ENCODE data around the gene AARS1.
"Not testable (repeated sequence)": the region's sequence is repeated elsewhere in the genome, so short reads cannot be mapped to it uniquely, and the experiment has no call there.

AARS1 gene

GRCh38 chr16:70270176-70270575 is 19.1 kb downstream of the AARS1 start:
- no peak for DNase-seq

- DNase-seq = no peak
These were observed 19.8 kb downstream of the AARS1 start for GRCh38 chr16:70269471-70269870.

GRCh38 chr16:70267922-70268321 is 21.4 kb downstream of the AARS1 start:
- DNase-seq = not testable (repeated sequence)

- no peak for DNase-seq
These were observed 21.8 kb downstream of the AARS1 start for GRCh38 chr16:70267516-70267915.

- DNase-seq = not testable (repeated sequence)
These were observed 29.4 kb downstream of the AARS1 start for GRCh38 chr16:70259903-70260302.

- DNase-seq = no peak
These were observed 30.4 kb downstream of the AARS1 start for GRCh38 chr16:70258946-70259345.

GRCh38 chr16:70258065-70258464 is 31.2 kb downstream of the AARS1 start:
- DNase-seq = no peak

GRCh38 chr16:70257391-70257790 is 31.9 kb downstream of the AARS1 start:
- no peak for DNase-seq

GRCh38 chr16:70255574-70255973 is 33.7 kb downstream of the AARS1 start:
- DNase-seq = no peak

- no peak for DNase-seq
These were observed 34.4 kb downstream of the AARS1 start for GRCh38 chr16:70254965-70255286.

- no peak for DNase-seq
These were observed 34.9 kb downstream of the AARS1 start for GRCh38 chr16:70254180-70254964.

- no peak for DNase-seq
These were observed 35.8 kb downstream of the AARS1 start for GRCh38 chr16:70253291-70254106.

- DNase-seq = no peak
These were observed 36.8 kb downstream of the AARS1 start for GRCh38 chr16:70252355-70252988.

GRCh38 chr16:70251629-70252354 is 37.5 kb downstream of the AARS1 start, which contains the start of gene EXOSC6:
TSS of gene EXOSC6 (minus strand) at chr16:70251940. CDS start at chr16:70251900, 40 bp downstream.
- DNase-seq = peak; percentile 67

GRCh38 chr16:70250748-70251628 is 38.3 kb downstream of the AARS1 start:
- no peak for DNase-seq

- not testable (repeated sequence) for DNase-seq
These were observed 39.6 kb downstream of the AARS1 start for GRCh38 chr16:70249697-70250096.

- not testable (repeated sequence) for DNase-seq
These were observed 50.5 kb downstream of the AARS1 start for GRCh38 chr16:70238773-70239172.

GRCh38 chr16:70231831-70232230 is 57.5 kb downstream of the AARS1 start:
- DNase-seq = not testable (repeated sequence)

GRCh38 chr16:70226024-70226423 is 63.3 kb downstream of the AARS1 start:
- not testable (repeated sequence) for DNase-seq

- DNase-seq = not testable (repeated sequence)
These were observed 63.9 kb downstream of the AARS1 start for GRCh38 chr16:70225430-70225829.

GRCh38 chr16:70224645-70225044 is 64.7 kb downstream of the AARS1 start:
- not testable (repeated sequence) for DNase-seq

Data from DMS79 treated with DMSO at 0.1 percent for 48 hours (cell line).